HG03196 (cell line): ENCODE data around the gene RGS16.
"Not testable (repeated sequence)": the region's sequence is repeated elsewhere in the genome, so short reads cannot be mapped to it uniquely, and the experiment has no call there.

Source experiments
- ATAC-seq: cut with Tn5 transposase; IDR thresholded peaks from one replicate; pipeline ENCODE4 v1.9.1; 2021; ENCODE audit not compliant: unreplicated experiment

Gene RGS16, protein sequence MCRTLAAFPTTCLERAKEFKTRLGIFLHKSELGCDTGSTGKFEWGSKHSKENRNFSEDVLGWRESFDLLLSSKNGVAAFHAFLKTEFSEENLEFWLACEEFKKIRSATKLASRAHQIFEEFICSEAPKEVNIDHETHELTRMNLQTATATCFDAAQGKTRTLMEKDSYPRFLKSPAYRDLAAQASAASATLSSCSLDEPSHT

DNA sequence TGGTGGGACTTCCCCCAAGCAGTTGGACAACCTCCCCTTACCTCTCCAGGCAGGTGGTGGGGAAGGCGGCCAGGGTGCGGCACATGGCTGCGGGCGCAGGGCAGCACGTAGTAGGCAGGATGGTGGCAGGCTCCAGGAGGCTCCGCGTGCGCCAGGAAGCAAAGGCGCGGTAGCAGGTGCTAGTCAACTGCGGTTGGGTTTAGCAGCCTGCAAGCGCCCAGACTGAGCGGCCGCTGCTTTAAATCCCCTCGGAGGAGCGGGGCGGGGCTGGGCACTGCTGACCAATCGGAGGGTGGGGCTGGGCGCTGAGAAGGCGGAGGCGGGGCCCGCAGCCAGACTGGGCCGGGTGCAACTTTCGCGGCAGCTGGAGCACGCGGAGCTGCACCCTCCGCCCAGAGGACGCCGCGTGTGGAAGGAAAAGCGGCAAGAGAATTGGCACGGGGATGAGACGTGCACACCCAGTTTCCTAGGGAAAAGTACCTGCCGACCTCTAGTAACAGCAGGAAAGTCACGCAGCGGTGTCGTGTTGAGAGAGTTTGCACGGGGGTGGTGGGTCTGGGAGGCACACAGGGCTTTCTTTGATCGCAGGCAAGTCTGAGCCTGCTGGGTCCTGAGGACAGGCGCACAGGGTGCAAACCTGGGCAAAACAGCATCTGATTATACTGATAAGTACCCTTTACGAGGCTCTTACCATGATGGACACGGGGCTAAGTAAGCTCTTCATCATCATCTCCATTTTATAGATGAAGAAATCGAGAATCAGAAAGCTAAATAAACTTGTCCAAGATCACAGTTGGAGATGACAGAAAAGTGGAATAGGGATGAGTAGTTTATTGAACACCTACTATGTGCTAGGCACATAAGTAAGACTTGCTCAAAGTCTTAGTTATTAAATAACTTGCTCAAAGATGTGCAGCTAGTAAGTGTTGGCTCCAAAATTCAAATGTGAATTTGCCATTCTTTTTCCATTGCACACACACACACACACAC is at the start of gene RGS16:
TSS of gene RGS16 (minus strand) at position 215 of the 990 bp plus-strand sequence. CDS start at position 85, 130 bp downstream.
- peak; percentile 85 for ATAC-seq

DNA sequence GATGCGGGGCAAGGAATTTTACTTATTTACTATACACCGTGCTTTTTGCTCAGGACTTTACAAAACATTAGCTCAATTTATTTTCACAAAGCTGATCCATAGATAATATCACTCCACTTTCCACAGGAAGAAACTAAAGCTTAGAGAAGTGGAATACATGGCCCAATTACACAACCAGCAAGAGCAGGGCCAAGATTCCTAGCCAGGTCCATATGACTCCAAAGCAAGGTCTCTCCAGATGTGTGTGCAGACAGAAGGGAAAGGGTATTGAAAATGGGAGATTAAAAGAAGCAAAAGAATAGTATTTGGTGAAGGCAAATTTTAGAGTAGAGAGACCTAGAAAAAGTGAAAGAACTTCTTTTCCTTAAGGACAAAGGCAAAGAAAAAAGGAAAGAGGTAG is 49.8 kb upstream of the RGS16 start:
- ATAC-seq: no peak

DNA sequence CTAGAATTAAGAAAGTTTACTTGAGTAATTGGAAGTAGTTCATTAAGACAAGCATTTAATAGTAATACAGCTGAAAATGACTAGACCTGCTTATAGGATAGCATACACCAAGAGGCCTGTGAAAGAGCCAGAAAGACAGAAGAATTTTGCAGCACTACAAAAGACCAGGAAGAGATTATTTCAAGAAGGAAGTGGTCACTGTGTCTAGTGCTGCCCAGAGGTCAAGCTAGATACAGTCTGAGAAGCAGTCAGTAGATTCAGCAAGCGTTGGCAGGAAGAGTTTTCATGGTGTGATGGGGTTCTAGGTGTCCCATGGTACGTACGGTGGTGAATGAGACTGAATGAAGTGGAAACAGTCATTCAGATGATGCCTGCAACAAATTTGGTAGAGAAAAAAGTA is 48.7 kb upstream of the RGS16 start:
- ATAC-seq: no peak

DNA sequence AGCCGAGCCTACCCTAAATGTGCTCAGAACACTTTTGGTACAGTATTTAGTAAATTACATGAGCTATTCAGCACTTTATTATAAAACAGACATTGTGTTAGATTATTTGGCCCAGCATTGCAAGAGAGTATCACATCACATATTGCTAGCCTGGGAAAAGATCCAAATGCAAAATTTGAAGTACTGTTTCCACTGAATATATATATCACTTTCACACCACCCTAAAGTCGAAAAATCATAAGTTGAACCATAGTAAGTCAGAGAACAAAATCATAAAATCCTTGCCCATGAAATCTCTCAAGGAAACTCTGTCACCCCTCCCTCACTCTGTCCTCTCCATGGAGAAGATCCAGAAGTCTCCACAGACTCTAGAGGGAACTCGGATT is 47.1 kb upstream of the RGS16 start:
- ATAC-seq: no peak

DNA sequence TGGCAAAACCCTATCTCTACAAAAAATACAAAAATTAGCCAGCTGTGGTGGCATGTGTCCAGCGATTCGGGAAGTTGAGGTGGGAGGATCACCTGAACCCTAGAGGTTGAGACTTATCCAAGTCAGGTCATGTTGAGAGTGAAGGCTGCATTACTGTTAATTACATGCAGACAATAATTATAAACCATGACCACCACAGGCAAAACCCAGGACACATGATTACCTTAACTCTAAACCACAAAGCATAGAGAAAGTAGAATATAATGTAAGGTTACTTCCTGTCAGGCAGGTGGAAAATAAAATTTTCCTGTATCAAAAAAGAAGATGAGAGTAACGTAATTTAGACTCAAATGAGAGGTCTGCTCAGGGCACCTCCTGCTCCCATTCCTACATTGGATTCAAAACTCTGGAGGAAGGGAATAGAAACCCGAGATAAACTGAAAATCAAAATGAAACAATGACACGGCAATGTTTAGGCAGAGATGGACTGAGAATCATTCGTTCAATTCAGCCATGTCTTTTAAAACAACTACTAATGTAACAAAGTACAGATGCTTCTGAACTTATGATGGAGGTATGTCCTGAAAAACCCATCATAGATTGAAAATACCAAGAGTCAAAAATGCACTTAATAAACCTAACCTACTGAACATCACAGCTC is 46.6 kb upstream of the RGS16 start:
- ATAC-seq: no peak

DNA sequence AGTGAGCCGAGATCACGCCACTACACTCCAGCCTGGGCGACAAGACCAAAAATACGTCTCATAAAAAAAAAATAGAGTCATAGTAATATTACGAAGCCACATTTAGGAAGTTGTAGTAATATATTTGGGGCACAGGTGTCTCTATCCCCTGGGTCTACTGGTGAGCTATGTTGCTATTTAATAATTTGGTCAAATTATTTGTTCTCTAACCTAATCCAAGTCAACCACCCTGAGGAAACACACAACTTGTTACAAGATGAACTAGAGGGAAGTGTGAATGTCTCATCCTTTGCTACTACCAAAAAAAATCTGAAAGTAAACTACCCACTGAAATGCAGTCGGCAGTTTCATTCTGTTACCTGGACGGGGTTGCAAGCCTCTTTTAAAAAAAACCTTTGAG is 44.9 kb upstream of the RGS16 start:
- peak; percentile 52 for ATAC-seq

DNA sequence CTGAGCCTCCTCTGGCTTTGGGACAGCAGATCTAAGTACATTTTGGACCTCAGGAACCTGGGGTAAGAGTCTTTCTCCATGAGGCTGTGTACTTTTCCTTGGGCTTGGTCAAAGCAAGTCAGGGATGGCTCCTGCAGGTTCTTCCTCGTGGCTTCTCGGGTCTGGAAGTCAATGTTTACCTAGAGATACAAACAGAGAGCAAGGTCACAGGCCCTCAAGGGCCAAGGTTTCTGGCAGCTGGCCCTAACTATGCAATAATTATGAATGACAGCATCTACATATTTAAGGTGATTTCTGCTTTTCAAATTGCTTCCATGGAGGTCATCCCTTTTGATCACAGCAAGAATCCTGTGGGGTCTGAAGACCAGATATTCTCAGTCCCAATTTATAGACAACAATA is 42.5 kb upstream of the RGS16 start:
- ATAC-seq: no peak

DNA sequence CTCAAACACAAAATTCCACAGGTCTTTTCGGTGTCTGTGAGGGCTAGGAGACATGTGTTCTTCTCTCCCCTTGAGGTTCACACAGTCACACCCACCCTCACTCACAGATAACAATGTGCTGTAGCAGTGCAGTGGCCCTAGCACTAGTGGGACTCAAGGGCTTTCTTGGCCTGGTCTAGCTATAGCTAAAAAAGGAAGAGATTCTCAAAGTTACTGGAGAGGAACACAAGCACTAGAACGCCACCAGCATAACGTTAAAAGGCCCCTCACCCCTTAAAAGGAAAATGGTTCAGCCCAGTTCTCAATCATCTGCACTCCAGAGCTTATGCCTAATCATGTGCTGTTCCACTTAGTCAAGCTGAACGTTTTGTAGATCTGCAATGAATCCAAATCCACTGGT is 40.7 kb upstream of the RGS16 start:
- ATAC-seq: no peak

DNA sequence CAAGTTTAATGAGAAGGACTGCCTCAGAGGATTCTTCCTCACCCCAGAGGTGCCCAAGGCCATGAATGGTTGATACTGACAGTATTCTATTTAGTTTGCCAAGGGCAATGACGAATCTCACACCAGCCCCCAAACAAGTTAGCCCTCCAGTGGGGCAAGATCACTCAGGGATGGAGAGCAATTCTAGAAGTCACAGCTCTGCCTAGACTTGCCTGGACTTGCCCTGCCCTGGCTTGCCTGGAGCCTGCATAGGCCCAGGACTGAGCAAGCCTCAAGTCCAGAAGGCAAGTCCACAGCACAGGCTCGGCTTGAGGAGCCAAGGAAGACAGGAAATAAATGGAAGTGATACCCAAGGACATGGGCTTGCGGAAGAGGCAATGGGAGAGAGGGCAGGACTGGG is 39.5 kb upstream of the RGS16 start:
- ATAC-seq: no peak

DNA sequence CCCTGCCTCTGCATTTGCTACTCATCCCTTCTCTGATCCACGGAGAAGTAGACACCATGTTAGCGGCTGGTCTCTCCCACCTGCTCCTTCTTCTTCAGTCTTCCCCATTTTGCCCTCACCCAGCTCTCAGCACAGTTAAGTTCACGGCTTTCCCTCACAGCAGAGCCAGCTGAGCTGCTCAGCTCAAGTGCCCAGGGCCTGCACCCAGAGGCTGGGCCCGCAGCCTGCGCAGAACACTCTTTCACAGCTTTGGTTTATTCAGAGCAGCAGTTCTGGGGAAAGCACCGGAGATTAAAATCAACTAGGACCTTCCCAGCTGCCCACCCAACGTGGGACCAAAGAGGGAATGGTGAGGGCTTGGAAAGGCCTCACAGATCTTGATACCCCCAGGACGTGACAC is 38.3 kb upstream of the RGS16 start:
- ATAC-seq: no peak

DNA sequence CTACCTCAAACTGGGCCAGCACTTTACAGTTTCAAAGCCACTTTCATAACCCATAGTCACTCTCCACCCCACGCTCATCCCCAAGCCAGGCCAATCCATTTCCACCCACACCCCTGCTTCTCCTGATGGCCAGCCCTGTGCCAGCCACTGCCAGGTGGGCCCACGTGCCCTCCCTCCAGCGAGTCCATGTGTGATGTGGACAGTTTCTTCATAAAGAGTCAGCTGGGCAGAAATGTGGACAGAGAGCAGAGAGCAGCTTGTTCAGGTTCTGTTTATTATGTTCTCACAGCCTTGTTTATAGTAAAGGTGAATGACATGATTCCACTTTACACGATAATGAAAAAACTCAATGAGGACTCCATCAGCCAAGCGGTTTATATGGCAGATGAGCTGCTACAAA is 37.4 kb upstream of the RGS16 start:
- no peak for ATAC-seq

DNA sequence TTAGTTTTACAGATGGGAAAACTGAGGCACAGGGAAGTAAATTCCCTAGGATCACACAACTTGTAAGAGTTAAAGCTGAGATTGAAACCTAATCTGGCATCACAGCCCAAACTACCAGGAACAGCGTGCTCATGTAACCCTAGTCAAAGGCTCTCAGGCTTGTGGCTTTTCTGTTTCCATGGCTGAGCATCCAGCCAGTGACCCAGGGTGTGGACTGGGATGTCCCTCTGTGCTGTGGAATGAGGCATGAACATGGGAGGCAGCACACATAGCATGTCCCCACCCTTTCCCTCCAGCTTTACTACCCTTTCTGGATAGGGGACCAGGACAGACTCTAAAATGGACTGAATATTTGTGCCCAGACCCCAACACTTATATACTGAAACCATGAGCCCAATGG is 35.1 kb upstream of the RGS16 start:
- no peak for ATAC-seq

DNA sequence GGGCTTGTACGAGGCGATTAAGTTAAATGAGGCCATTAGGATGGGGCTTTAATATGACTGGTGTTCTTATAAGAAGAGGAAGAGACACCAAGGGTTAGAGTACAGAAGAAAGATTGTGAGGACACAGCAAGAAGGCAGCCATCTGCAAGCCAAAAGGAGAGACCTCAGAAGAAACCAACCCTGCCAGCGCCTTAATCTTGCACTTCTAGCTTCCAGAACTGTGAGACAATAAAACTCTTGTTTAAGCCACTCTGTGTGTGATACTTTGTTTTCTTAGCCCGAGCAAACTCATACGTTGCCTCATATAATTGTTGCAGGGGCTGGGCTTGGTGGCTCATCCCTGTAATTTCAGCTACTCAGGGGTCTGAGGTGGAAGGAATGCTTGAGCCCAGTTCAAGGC is 33.6 kb upstream of the RGS16 start:
- ATAC-seq: no peak

DNA sequence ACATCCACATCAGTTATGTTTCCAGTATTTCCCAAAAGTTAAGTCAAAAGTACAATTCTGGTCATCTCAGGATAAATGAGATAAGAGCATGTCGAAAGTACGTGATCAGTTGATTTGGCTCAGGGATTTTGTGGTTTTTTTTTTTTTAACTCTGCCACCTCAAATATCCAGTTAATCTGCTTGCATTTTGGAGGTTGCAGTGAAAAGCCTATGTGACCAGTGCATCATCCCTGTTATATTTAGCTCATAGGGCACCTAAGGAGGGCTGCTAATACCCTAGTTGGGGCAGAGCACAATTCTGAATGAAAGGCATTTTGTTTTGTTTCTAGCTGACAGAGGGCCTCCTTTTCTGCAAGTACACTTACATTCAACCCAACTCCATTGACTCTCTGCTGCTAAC is 31.7 kb upstream of the RGS16 start:
- no peak for ATAC-seq

DNA sequence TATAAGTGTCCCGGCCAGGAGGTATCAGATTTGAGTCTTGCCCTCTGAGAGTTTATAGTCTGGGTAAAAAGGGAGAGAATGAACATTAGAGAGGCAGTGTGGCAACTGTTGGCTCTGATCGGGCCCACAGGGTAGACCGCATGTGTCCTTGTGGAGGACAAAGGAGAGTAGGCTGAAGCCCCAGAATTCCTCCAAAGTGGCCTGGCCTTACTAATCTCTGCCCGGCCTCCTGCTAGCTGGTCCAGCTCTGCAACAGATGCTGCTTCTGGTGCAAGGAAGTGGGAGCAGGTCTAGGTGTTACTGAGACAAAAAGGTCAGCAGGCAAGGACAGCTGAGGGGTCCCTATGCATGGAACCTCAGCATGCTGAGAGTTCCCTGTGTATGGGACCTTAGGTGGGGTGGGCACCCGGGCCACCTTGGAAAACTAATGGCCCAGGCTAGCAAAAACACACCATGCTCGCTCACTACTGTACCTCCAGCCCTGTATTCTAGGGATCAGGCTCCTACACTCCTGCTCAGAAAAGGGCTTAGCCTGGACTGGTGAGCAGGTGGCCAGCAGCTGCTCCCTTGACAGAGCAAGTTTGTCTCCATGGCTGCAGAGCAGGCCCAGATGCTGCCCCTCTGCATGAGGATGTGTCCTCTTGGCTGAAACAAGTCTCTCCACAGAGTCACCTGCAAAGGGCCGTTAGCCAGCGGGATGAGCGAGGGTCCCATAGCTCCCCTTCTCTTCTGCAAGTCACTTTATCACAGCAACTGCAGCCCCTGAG is 30.3 kb upstream of the RGS16 start:
- ATAC-seq: no peak

DNA sequence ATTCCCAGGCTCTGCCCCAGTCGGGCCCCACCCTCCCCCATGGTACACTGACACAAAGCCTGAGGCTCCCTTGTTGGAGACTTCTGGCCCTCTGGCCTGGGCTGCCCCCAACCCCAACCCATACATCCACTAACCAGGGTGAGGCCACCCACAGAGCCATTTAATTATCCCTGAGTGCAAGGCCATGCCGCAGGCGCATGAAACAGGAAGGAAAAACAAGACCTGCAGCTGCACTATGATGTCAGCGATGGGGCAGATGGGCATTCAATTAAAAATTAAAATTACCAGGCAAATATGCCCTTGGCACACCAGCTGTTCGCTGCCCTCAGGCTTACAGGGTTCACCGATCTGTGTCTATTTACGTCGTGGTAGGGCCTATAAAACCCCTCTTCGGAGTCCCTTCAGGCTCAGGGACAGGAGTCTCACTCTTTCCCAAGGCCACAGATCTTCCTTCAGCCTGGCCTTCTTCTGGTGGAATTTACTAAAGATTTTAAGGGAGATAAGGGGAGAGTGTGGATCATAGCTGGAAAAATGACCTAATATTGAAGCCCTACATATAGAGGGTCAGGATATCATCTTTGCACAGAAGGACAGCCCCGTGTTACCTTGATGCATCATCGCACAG is 29.6 kb upstream of the RGS16 start:
- no peak for ATAC-seq

DNA sequence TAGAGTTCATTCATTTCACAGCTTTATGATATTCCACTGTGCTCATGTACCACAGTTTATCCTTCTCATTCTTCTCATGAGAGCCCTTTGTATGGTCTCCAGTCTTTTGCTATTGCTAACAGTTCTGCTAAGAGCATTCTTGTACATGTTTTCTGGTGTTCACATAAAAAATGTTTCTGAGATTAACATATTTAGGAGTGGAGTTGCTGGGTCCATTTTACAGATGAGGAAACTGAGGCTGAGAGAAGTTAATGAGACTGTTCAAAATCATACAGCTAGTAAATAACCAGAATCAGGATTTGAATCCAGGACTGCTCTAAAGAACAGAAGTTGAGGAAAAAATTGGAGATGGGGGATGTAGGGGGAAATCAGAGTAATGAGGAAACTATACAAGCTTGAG is 28.8 kb upstream of the RGS16 start:
- ATAC-seq: no peak

DNA sequence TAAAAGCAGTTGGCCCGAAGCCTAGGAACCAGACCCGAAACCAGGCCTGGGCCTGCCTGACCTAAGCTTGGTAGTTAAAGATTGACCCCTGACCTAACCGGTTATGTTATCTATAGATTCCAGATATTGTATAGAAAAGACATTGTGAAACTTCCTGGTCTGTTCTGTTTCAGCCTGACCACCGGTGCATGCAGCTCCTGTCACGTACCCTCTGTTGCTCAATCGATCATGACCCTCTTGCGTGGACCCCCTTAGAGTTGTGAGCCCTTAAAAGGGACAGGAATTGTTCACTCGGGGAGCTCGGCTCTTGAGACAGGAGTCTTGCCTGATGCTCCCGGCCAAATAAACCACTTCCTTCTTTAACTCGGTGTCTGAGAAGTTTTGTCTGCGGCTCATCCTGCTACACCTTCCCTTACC is 28.3 kb upstream of the RGS16 start:
- ATAC-seq: not testable (repeated sequence)

DNA sequence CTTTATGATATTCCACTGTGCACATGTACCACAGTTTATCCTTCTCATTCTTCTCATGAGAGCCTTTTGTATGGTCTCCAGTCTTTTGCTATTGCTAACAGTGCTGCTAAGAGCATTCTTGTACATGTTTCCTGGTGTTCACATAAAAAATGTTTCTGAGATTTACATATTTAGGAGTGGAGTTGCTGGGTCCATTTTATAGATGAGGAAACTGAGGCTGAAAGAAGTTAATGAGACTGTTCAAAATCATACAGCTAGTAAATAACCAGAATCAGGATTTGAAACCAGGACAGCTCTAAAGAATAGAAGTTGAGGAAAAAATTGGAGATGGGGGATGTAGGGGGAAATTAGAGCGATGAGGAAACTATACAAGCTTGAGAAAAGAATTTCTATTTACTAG is 27.8 kb upstream of the RGS16 start:
- no peak for ATAC-seq

DNA sequence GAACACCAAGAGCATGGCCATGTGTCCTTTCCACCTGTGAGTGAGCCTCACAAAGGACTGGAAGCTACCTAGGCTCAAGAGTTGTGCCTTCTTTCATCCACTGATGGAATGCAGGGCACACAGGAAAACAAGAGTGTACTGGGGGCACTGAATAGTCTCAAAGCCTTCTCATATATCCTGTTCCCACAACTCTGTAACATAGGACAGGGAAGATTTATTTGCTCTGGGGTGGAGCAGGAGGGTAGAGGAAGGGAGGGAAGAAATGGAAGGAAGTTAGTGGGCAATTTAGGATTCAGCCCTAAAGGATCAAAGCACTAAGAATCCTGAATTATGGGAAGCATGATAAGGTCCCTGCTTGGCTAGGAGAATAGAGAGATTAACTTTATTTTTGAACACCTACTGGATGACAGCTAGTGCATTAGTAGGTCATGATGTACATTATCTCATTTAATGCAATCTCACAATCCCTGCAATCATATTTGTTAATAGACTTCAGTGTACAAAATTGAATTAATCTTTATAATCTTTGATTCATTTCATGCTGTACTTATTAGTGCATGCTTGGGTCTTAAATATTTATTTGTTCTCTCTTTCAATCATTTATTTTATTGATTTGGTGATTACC is 27.0 kb upstream of the RGS16 start:
- ATAC-seq: no peak
